ENCODE data around the gene ASCC3. TPM values are rescaled to one million over a fixed set of nuclear protein-coding genes. Genes with fewer than 3 reads are reported as not detected.

Gene ASCC3
- total RNA-seq, 1 experiment from 2014 or later, result 32.2 TPM

GRCh38 chr6:100823041-100823440 is 58.1 kb downstream of the ASCC3 start:
- Histone ChIP-seq H3K27ac (ENCODE audit: low read depth, low read length, poor library complexity, severe bottlenecking) (no peak overlapping the region), H3K4me3 (ENCODE audit: low read depth, low read length, poor library complexity, severe bottlenecking) (no peak overlapping the region), H3K9me3 (ENCODE audit: low read depth, low read length, poor library complexity, severe bottlenecking) (no peaks in the 10 kb centered on the region), H3K27me3 (replicated peaks; ENCODE audit: insufficient read depth, low read depth, low read length, poor library complexity) (no peaks in the 10 kb centered on the region), H3K4me1 (ENCODE audit: insufficient read depth, low read length, poor library complexity, severe bottlenecking) (no peaks in the 10 kb centered on the region), H3K36me3 (ENCODE audit: insufficient read depth, low read length, poor library complexity, severe bottlenecking) (no peaks in the 10 kb centered on the region)
- DNase-seq (ENCODE audit: low spot score), result no peak
- BruUV-seq (replicated peaks), result no TSS peak
- intact Hi-C loops (cut with micrococcal nuclease; ENCODE audit: unreplicated experiment), result no loop called here
- TF ChIP-seq, protein P1, sequence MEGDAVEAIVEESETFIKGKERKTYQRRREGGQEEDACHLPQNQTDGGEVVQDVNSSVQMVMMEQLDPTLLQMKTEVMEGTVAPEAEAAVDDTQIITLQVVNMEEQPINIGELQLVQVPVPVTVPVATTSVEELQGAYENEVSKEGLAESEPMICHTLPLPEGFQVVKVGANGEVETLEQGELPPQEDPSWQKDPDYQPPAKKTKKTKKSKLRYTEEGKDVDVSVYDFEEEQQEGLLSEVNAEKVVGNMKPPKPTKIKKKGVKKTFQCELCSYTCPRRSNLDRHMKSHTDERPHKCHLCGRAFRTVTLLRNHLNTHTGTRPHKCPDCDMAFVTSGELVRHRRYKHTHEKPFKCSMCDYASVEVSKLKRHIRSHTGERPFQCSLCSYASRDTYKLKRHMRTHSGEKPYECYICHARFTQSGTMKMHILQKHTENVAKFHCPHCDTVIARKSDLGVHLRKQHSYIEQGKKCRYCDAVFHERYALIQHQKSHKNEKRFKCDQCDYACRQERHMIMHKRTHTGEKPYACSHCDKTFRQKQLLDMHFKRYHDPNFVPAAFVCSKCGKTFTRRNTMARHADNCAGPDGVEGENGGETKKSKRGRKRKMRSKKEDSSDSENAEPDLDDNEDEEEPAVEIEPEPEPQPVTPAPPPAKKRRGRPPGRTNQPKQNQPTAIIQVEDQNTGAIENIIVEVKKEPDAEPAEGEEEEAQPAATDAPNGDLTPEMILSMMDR (conservative IDR thresholded peaks at IDR 0.05; ENCODE audit: low read depth, low read length), result no peak
- TF ChIP-seq EZH2 (IDR thresholded peaks at IDR 0.05; ENCODE audit: borderline replicate concordance, low read depth, low read length, poor library complexity, severe bottlenecking), result no peak
- ChIA-PET POLR2A (ENCODE audit: low non-redundant PET) (no interaction called here), CTCF (no interaction called here)

GRCh38 chr6:100818066-100818465 is 63.1 kb downstream of the ASCC3 start:
- Histone ChIP-seq H3K9me3 (ENCODE audit: low read depth, low read length, poor library complexity, severe bottlenecking) (no peaks in the 10 kb centered on the region), H3K36me3 (ENCODE audit: insufficient read depth, low read length, poor library complexity, severe bottlenecking) (no peaks in the 10 kb centered on the region), H3K4me1 (ENCODE audit: insufficient read depth, low read length, poor library complexity, severe bottlenecking) (no peaks in the 10 kb centered on the region), H3K27ac (ENCODE audit: low read depth, low read length, poor library complexity, severe bottlenecking) (no peak overlapping the region), H3K27me3 (replicated peaks; ENCODE audit: insufficient read depth, low read depth, low read length, poor library complexity) (no peaks in the 10 kb centered on the region), H3K4me3 (ENCODE audit: low read depth, low read length, poor library complexity, severe bottlenecking) (no peak overlapping the region)
- no peak for DNase-seq (ENCODE audit: low spot score)
- intact Hi-C loops (cut with micrococcal nuclease; ENCODE audit: unreplicated experiment), result no loop called here
- CTCF ChIA-PET, result no interaction called here
- no TSS peak for BruUV-seq (replicated peaks)
- POLR2A ChIA-PET (ENCODE audit: low non-redundant PET), result no interaction called here
- TF ChIP-seq, protein P1 (conservative IDR thresholded peaks at IDR 0.05; ENCODE audit: low read depth, low read length), result no peak
- TF ChIP-seq EZH2 (IDR thresholded peaks at IDR 0.05; ENCODE audit: borderline replicate concordance, low read depth, low read length, poor library complexity, severe bottlenecking), result no peak

GRCh38 chr6:100810015-100810414 is 71.1 kb downstream of the ASCC3 start:
- H3K27me3 ChIP-seq (replicated peaks; ENCODE audit: insufficient read depth, low read depth, low read length, poor library complexity), result no peaks in the 10 kb centered on the region
- no peak overlapping the region for H3K27ac ChIP-seq (ENCODE audit: low read depth, low read length, poor library complexity, severe bottlenecking)
- H3K36me3 ChIP-seq (ENCODE audit: insufficient read depth, low read length, poor library complexity, severe bottlenecking), result no peaks in the 10 kb centered on the region
- TF ChIP-seq, protein P1 (conservative IDR thresholded peaks at IDR 0.05; ENCODE audit: low read depth, low read length), result no peak
- TF ChIP-seq EZH2 (IDR thresholded peaks at IDR 0.05; ENCODE audit: borderline replicate concordance, low read depth, low read length, poor library complexity, severe bottlenecking), result no peak
- POLR2A ChIA-PET (ENCODE audit: low non-redundant PET), result no interaction called here
- CTCF ChIA-PET, result no interaction called here
- no peaks in the 10 kb centered on the region for H3K9me3 ChIP-seq (ENCODE audit: low read depth, low read length, poor library complexity, severe bottlenecking)
- DNase-seq (ENCODE audit: low spot score), result no peak
- no peak overlapping the region for H3K4me3 ChIP-seq (ENCODE audit: low read depth, low read length, poor library complexity, severe bottlenecking)
- H3K4me1 ChIP-seq (ENCODE audit: insufficient read depth, low read length, poor library complexity, severe bottlenecking), result no peaks in the 10 kb centered on the region
- intact Hi-C loops (cut with micrococcal nuclease; ENCODE audit: unreplicated experiment), result no loop called here
- BruUV-seq (replicated peaks), result no TSS peak
